GM13976 (cell line): ENCODE results near the gene COQ4.
"Not testable (repeated sequence)": the region's sequence is repeated elsewhere in the genome, so short reads cannot be mapped to it uniquely, and the experiment has no call there.

ENCODE experiments used
- DNase-seq: peaks from one replicate; pipeline ENCODE4 v3.0.0; 2012; ENCODE audit warnings: low spot score
- in situ Hi-C: fragments of 300-500 bp; cut with MboI; formaldehyde crosslinking; loops from one replicate; pipeline ENCODE4 v1.12.0; 2022; ENCODE audit warnings: low sequenced_read_pairs, mixed read lengths, inconsistent platforms; ENCODE audit not compliant: unreplicated experiment
- TF ChIP-seq, protein P1 (sequence below): IDR thresholded peaks from 2 replicates; pipeline ENCODE4 v1.5.1; 2012; ENCODE audit warnings: borderline replicate concordance, mild to moderate bottlenecking; ENCODE audit not compliant: insufficient read depth; ENCODE audit errors: extremely low read depth, missing control alignments, control extremely low read depth

Gene COQ4

GRCh38 chr9:128325629-128326028, 3.0 kb downstream of the COQ4 start:
- no peak for DNase-seq
- in situ Hi-C loops = no loop called here
- TF ChIP-seq, protein P1, sequence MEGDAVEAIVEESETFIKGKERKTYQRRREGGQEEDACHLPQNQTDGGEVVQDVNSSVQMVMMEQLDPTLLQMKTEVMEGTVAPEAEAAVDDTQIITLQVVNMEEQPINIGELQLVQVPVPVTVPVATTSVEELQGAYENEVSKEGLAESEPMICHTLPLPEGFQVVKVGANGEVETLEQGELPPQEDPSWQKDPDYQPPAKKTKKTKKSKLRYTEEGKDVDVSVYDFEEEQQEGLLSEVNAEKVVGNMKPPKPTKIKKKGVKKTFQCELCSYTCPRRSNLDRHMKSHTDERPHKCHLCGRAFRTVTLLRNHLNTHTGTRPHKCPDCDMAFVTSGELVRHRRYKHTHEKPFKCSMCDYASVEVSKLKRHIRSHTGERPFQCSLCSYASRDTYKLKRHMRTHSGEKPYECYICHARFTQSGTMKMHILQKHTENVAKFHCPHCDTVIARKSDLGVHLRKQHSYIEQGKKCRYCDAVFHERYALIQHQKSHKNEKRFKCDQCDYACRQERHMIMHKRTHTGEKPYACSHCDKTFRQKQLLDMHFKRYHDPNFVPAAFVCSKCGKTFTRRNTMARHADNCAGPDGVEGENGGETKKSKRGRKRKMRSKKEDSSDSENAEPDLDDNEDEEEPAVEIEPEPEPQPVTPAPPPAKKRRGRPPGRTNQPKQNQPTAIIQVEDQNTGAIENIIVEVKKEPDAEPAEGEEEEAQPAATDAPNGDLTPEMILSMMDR = no peak

DNA sequence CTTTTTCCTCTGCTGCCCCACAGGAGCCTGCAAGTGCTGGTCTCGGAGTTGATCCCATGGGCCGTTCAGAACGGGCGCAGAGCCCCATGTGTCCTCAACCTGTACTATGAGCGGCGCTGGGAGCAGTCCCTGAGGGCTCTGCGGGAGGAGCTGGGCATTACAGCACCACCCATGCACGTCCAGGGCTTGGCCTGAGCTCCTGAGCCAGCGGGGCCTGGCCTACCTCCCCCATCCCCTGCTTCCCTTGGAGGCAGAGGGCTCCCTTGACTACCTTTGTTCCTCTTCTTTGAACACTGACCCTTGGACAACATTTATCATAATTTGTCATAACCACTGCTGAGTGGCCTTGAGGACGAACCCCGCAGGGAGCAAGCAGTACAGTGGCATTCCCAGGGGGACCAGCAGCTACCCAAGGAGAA, 10.8 kb downstream of the COQ4 start:
- in situ Hi-C loops = no loop called here
- no peak for DNase-seq
- TF ChIP-seq, protein P1 = no peak

DNA sequence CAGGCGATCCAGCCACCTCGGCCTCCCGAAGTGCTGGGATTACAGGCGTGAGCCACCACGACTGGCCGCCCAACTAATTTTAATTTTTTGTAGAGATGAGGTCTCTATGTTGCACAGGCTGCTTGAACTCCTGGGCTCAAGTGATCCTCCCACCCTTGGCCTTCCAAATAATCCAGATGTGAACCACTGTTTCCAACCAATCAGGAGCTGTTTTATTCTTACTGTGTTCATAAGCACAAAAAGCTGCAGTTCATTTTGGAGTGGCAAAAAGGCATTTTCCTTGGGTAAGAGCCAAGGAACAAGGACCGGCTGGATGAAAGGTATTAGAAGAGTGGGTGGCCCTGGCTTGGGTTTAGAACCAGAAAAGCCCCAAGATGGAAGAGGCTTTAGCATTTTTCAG, 12.5 kb downstream of the COQ4 start:
- TF ChIP-seq, protein P1 = no peak
- in situ Hi-C loops = no loop called here
- DNase-seq = no peak

GRCh38 chr9:128335914-128336313, 13.3 kb downstream of the COQ4 start:
- DNase-seq = no peak
- in situ Hi-C loops = no loop called here
- TF ChIP-seq, protein P1 = no peak

DNA sequence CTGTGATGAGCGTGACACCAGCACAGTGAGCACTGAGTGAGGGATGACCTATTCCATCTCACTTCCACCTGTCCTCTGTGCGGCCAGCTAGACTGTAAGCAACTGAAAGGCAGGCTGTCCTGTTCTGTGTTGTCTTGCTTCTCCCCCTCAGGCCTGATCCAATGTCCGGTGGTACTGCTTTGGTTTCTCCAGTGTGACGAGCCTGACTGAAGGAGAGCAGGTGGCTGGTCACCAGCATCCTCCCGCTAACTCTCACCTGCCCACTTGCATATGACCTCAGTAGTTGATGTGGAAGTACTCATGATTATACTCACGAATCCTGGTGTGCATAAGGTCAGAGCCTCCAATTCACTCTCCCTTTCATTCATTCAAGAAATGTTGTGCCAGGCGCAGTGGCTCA, 15.3 kb downstream of the COQ4 start:
- no peak for DNase-seq
- in situ Hi-C loops = no loop called here
- TF ChIP-seq, protein P1 = no peak

DNA sequence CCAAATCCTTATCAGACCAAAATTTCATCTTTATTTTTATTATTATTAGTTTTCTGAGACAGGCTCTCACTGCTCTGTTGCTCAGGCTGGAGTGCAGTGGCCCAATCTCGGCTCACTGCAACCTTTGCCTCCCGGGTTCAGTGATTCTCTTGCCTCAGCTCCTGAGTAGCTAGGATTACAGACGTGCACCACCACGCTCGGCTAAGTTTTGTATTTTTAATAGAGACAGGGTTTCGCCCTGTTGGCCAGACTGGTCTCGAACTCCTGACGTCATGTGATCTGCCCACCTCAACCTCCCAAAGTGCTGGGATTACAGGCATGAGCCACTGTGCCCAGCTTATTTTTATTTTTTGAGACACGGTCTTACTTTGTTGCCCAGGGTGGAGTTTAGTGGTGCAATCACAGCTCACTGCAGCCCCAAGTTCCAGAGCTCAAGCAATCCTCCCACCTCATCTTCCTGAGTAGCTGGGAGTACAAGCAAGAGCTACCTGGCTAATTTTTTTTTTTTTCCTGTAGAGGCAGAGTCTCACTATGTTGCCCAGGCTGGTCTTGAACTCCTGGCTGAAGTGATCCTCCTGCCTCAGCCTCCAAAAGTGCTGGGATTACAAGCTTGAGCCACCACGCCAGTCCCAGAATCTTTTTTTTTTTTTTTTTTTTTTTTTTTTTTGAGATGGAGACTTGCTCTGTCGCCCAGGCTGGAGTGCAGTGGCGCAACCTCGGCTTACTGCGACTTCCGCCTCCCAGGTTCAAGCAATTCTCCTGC, 16.4 kb downstream of the COQ4 start:
- in situ Hi-C loops, DNase-seq: not testable (repeated sequence)

- peak; percentile 93 for DNase-seq
- in situ Hi-C loops = no loop called here
These were observed 17.4 kb downstream of the COQ4 start, which contains the start of gene SLC27A4 for GRCh38 chr9:128339761-128340690. TSS of gene SLC27A4 (plus strand) at chr9:128340527. CDS start at chr9:128343133, 2,606 bp downstream.

More at GRCh38 chr9:128339761-128340690, 17.4 kb downstream of the COQ4 start, which contains the start of gene SLC27A4:
- TF ChIP-seq, protein P1 = no peak
